Posterior vena cava (tissue), 2 donors: Measurements from ENCODE around the gene NLRP6. TPM values are rescaled to one million over a fixed set of nuclear protein-coding genes. Genes with fewer than 3 reads are reported as not detected.
"Not testable (repeated sequence)": the region's sequence is repeated elsewhere in the genome, so short reads cannot be mapped to it uniquely, and the experiment has no call there.

Experiments
- DNase-seq: peaks from one replicate; pipeline ENCODE4 v3.0.0-alpha.2; 2020; ENCODE audit warnings: low spot score
- intact Hi-C, 2 donors: fragments of 100-400 bp; cut with DNase I; formaldehyde crosslinking; loops; one replicate each; pipeline versions ENCODE4 v1.14.1 to v1.14.2; 2022 to 2023
- long read RNA-seq, 2 donors: library from polyadenylated mRNA; unstranded; transcript quantifications; one replicate each; pipeline ENCODE4 v2.0.0, GENCODE V29; 2020 to 2021
- total RNA-seq, 2 donors: library from RNA; stranded (reverse); fragmentation: NEBNext Ultra II Directional; extraction: Animal tissue kit (Norgen Biotek cat#: 25700); gene quantifications; one replicate each; pipeline ENCODE4 v1.2.1, GENCODE V29; 2021
- donor health status: DM: yes; HTN: yes; CAD: no.
- donor health status: DM: yes; HTN: yes; CAD: no.

NLRP6 gene
- total RNA-seq = under 1 TPM; 0.38 to 0.42 TPM
- long read RNA-seq, donor 1 = 0 reads
- long read RNA-seq, donor 2 = 0 reads

- intact Hi-C loops = no loop called here
- DNase-seq = peak; percentile 76
Measured at GRCh38 chr11:278001-278951, at the start of gene NLRP6. TSS of gene NLRP6 (plus strand) at chr11:278407. CDS start at chr11:278570, 163 bp downstream.

GRCh38 chr11:230431-230830, 47.8 kb upstream of the NLRP6 start:
- no peak for DNase-seq
- intact Hi-C loops = no loop called here

GRCh38 chr11:232783-233565, 45.2 kb upstream of the NLRP6 start:
- intact Hi-C loops = no loop called here
- DNase-seq = no peak

- intact Hi-C loops = loop anchor here in 1 of 2 donors (5.0 kb wide), 1 partner anchor 52 kb away; the partner anchor contains the start of gene PGGHG
- DNase-seq = no peak
Measured at GRCh38 chr11:235180-235579, 43.0 kb upstream of the NLRP6 start.

GRCh38 chr11:235609-235996, 42.6 kb upstream of the NLRP6 start:
- DNase-seq = no peak
- intact Hi-C loops = loop anchor here in 1 of 2 donors (5.0 kb wide), 1 partner anchor 52 kb away; the partner anchor contains the start of gene PGGHG

- peak; percentile 95 for DNase-seq
- intact Hi-C loops = loop anchor here in 1 of 2 donors (5.0 kb wide), 1 partner anchor 51 kb away; the partner anchor contains the start of gene PGGHG
Measured at GRCh38 chr11:235997-236773, 42.0 kb upstream of the NLRP6 start, which contains the start of gene SIRT3. TSS of gene SIRT3 (minus strand) at chr11:236342. CDS start at chr11:236328, 14 bp downstream.

- peak; percentile 97 for DNase-seq
- intact Hi-C loops = loop anchor here in 1 of 2 donors (5.0 kb wide), 1 partner anchor 50 kb away; the partner anchor contains the start of gene PGGHG
Measured at GRCh38 chr11:236774-237767, 41.1 kb upstream of the NLRP6 start, which contains the start of gene PSMD13. TSS of gene PSMD13 (plus strand) at chr11:236976. CDS start at chr11:237050, 74 bp downstream.

GRCh38 chr11:238346-238745, 39.9 kb upstream of the NLRP6 start:
- intact Hi-C loops = loop anchor here in 1 of 2 donors (5.0 kb wide), 1 partner anchor 49 kb away; the partner anchor contains the start of gene PGGHG

GRCh38 chr11:240315-240714, 37.9 kb upstream of the NLRP6 start:
- intact Hi-C loops = no loop called here
- no peak for DNase-seq

More at GRCh38 chr11:238346-238745, 39.9 kb upstream of the NLRP6 start:
- not testable (repeated sequence) for DNase-seq

- no peak for DNase-seq
- intact Hi-C loops = no loop called here
Measured at GRCh38 chr11:241634-242033, 36.6 kb upstream of the NLRP6 start.

- intact Hi-C loops = no loop called here
- DNase-seq = no peak
Measured at GRCh38 chr11:244376-244775, 33.8 kb upstream of the NLRP6 start.

GRCh38 chr11:249062-249461, 29.1 kb upstream of the NLRP6 start:
- intact Hi-C loops = no loop called here
- DNase-seq = no peak

GRCh38 chr11:250274-250673, 27.9 kb upstream of the NLRP6 start:
- no peak for DNase-seq
- intact Hi-C loops = no loop called here

- peak; percentile 89 for DNase-seq
- intact Hi-C loops = no loop called here
Measured at GRCh38 chr11:250740-251299, 27.4 kb upstream of the NLRP6 start.

- DNase-seq = no peak
- intact Hi-C loops = no loop called here
Measured at GRCh38 chr11:251550-251949, 26.7 kb upstream of the NLRP6 start.

GRCh38 chr11:252666-253065, 25.5 kb upstream of the NLRP6 start:
- no peak for DNase-seq

GRCh38 chr11:253160-253885, 24.9 kb upstream of the NLRP6 start:
- intact Hi-C loops = no loop called here
- DNase-seq = no peak

More at GRCh38 chr11:252666-253065, 25.5 kb upstream of the NLRP6 start:
- intact Hi-C loops = no loop called here
